Epithelial cell of proximal tubule (primary cell): ENCODE data around the gene DNAJC6. TPM values are rescaled to one million over a fixed set of nuclear protein-coding genes. Genes with fewer than 3 reads are reported as not detected.
A peak's percentile ranks its signal among the peaks of the same experiment; 100 is the strongest.

Source experiments
- DNase-seq: peaks from one replicate; pipeline ENCODE4 v3.0.0-alpha.2; 2011; ENCODE audit warnings: low read depth
- H3K4me3 ChIP-seq: 2 replicates; pipeline ENCODE4 v1.5.1; 2011; ENCODE audit warnings: low read depth, mild to moderate bottlenecking, low read length
- CTCF ChIP-seq: conservative IDR thresholded peaks from 2 replicates; pipeline ENCODE4 v1.5.1; 2012; ENCODE audit warnings: low read depth, mild to moderate bottlenecking, low read length
- total RNA-seq: library from RNA; depleted of rRNA; stranded (reverse); fragments of >200 nt; gene quantifications from 2 replicates; pipeline ENCODE4 v1.2.3, GENCODE V29; 2015

Gene DNAJC6
- 6.9 and 14.3 TPM in 2 replicates for total RNA-seq

GRCh38 chr1:65309304-65310077 is at the start of gene DNAJC6:
Gene DNAJC6, plus strand, starts transcription at chr1:65309543. Its CDS starts 203 bp downstream, at chr1:65309746.
- peak within 1 kb of the TSS; percentile 65 for H3K4me3 ChIP-seq
- no peak for TF ChIP-seq CTCF
- DNase-seq, result no peak

GRCh38 chr1:65259816-65260215 is 49.5 kb upstream of the DNAJC6 start:
- no peak overlapping the region for H3K4me3 ChIP-seq
- no peak for DNase-seq
- no peak for TF ChIP-seq CTCF

GRCh38 chr1:65260851-65261473 is 48.4 kb upstream of the DNAJC6 start:
- peak; percentile 60 for DNase-seq

DNA sequence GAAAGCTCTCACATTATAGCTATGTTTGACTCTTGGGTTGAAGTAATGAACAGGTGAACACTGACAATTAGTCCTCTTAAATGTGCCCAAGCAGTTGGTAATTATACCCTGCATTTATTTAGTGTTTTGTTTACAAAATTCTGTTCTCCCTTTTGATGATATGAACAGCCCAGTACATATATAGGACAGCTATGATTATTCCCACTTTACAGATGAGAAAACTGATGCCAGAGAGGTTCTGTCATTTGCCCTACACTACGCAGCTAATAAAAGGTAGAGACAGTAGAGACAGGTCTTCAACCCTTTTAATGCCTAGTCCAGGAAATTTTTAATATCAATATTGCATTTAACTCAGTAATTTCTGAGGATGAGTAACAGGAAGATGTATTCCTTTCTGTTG is 46.1 kb upstream of the DNAJC6 start:
- H3K4me3 ChIP-seq, result no peak overlapping the region
- TF ChIP-seq CTCF, result no peak
- no peak for DNase-seq

More at GRCh38 chr1:65260851-65261473, 48.4 kb upstream of the DNAJC6 start:
- H3K4me3 ChIP-seq, result no peak overlapping the region
- no peak for TF ChIP-seq CTCF

GRCh38 chr1:65264197-65264929 is 45.0 kb upstream of the DNAJC6 start:
- no peak for DNase-seq
- peak overlapping the region; percentile 64 for H3K4me3 ChIP-seq
- TF ChIP-seq CTCF, result no peak

DNA sequence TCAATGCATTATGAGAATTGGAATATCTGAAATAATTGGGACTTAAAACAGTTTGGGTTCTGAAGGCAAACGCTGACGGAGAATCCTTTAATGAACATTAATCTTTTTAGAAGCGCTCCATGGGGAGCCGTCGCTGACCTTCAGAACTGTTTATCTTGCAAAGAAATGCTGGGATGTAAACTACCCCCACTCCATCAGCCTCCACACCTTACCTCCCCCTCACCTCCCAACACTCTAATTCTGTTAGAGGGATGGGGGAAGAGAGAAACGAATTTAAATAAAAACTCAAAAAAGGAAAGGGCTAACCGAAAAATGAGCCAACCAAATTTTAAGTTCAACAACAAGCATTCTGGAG is 44.1 kb upstream of the DNAJC6 start:
- no peak for TF ChIP-seq CTCF
- peak overlapping the region; percentile 64 for H3K4me3 ChIP-seq
- DNase-seq, result no peak
